Measurements from ENCODE around the gene VWDE. TPM values are rescaled to one million over a fixed set of nuclear protein-coding genes. Genes with fewer than 3 reads are reported as not detected.

Gene VWDE
- total and polyA plus RNA-seq, 2 of the 13 experiments (the other 11 are each of a cell fraction or from before 2014, with no cell fraction given): 0.12 to 0.27 TPM

- H3K27ac ChIP-seq (ENCODE audit: extremely low read length, insufficient read depth, low read length): no peak overlapping the region
- no peak for TF ChIP-seq ZNF256 (CRISPR knock-in tag; conservative IDR thresholded peaks at IDR 0.05)
- no peak for TF ChIP-seq ZNF136 (CRISPR knock-in tag; IDR thresholded peaks at IDR 0.05; ENCODE audit: low read depth)
- no peak for TF ChIP-seq ZNF589 (CRISPR knock-in tag; conservative IDR thresholded peaks at IDR 0.05)
- intact Hi-C loops (cut with micrococcal nuclease; ENCODE audit: unreplicated experiment): loop anchor here (5.0 kb wide), 1 partner anchor 483 kb away; no protein-coding TSS in a partner anchor
- CTCF ChIA-PET (ENCODE audit: low intra/inter-chr PET ratio, low total read pairs): interaction anchor here (2.6 kb wide), 1 partner anchor 253 kb away, joined by 42 read pairs; no protein-coding TSS in a partner anchor
- in situ Hi-C loops (cut with HindIII; ENCODE audit: extremely low pct_ligation_motif_present, low pct_unique_long_range_greater_than_20kb): loop anchor here (5.0 kb wide), 1 partner anchor 253 kb away; no protein-coding TSS in a partner anchor
- BruUV-seq (replicated peaks): no TSS peak
- no peak for ATAC-seq
- H3K79me2 ChIP-seq (ENCODE audit: insufficient read depth, low read length): no peaks in the 10 kb centered on the region
- whole genome bisulfite sequencing (ENCODE audit: low lambda C conversion rate): 40% methylated on average over 2 of the region's 2 CpGs
- no peak overlapping the region for H3K9ac ChIP-seq (ENCODE audit: insufficient read depth, low read depth, low read length)
- H4K20me1 ChIP-seq (ENCODE audit: insufficient read depth, low read length): no peaks in the 10 kb centered on the region
- H2AFZ ChIP-seq (ENCODE audit: low read length): no peak overlapping the region
- H3K9me3 ChIP-seq (ENCODE audit: low read length): no peaks in the 10 kb centered on the region
- POLR2A ChIA-PET: no interaction called here
- no peaks in the 10 kb centered on the region for H3K4me1 ChIP-seq (ENCODE audit: insufficient read depth, low read length)
- no peak overlapping the region for H3K4me3 ChIP-seq (replicated peaks in 1 of 3; ENCODE audit: insufficient read depth in 1 of 3, low read depth in 2 of 3, low read length in 3 of 3)
- H3K27me3 ChIP-seq (ENCODE audit: control insufficient read depth in 1 of 2, insufficient read depth in 2 of 2, low read length in 2 of 2): no peaks in the 10 kb centered on the region
- H3K36me3 ChIP-seq (replicated peaks in 1 of 2; ENCODE audit: control insufficient read depth in 1 of 2, insufficient read depth in 2 of 2, low read length in 2 of 2): no peaks in the 10 kb centered on the region
- DNase-seq (ENCODE audit: low spot score): no peak
- H3K4me2 ChIP-seq (ENCODE audit: low read depth, low read length): no peak overlapping the region
- no peak for FAIRE-seq
These were observed 83.3 kb downstream of the VWDE start for GRCh38 chr7:12320241-12320986.

GRCh38 chr7:12317675-12318074 lies 86.0 kb downstream of the VWDE start:
- Histone ChIP-seq H3K4me3 (replicated peaks in 1 of 3; ENCODE audit: insufficient read depth in 1 of 3, low read depth in 2 of 3, low read length in 3 of 3) (no peak overlapping the region), H3K9me3 (ENCODE audit: low read length) (no peaks in the 10 kb centered on the region), H3K36me3 (replicated peaks in 1 of 2; ENCODE audit: control insufficient read depth in 1 of 2, insufficient read depth in 2 of 2, low read length in 2 of 2) (no peaks in the 10 kb centered on the region), H3K79me2 (ENCODE audit: insufficient read depth, low read length) (no peaks in the 10 kb centered on the region), H3K27ac (ENCODE audit: extremely low read length, insufficient read depth, low read length) (no peak overlapping the region), H3K4me1 (ENCODE audit: insufficient read depth, low read length) (no peaks in the 10 kb centered on the region), H4K20me1 (ENCODE audit: insufficient read depth, low read length) (no peaks in the 10 kb centered on the region), H2AFZ (ENCODE audit: low read length) (no peak overlapping the region), H3K9ac (ENCODE audit: insufficient read depth, low read depth, low read length) (no peak overlapping the region), H3K4me2 (ENCODE audit: low read depth, low read length) (no peak overlapping the region), H3K27me3 (ENCODE audit: control insufficient read depth in 1 of 2, insufficient read depth in 2 of 2, low read length in 2 of 2) (no peaks in the 10 kb centered on the region)
- in situ Hi-C loops (cut with HindIII; ENCODE audit: extremely low pct_ligation_motif_present, low pct_unique_long_range_greater_than_20kb) (no loop called here), intact Hi-C loops (cut with micrococcal nuclease; ENCODE audit: unreplicated experiment) (no loop called here)
- TF ChIP-seq FOXK2 (IDR thresholded peaks at IDR 0.05) (no peak), RXRA (CRISPR knock-in tag; IDR thresholded peaks at IDR 0.05) (no peak), CERS6 (CRISPR knock-in tag; IDR thresholded peaks at IDR 0.05) (no peak), RNF2 (conservative IDR thresholded peaks at IDR 0.05; ENCODE audit: low read depth) (no peak), ZNF205 (CRISPR knock-in tag; IDR thresholded peaks at IDR 0.05) (no peak)
- FAIRE-seq (no peak), ATAC-seq (no peak), DNase-seq (ENCODE audit: low spot score) (no peak)
- POLR2A ChIA-PET: no interaction called here
- CTCF ChIA-PET (ENCODE audit: low intra/inter-chr PET ratio, low total read pairs): no interaction called here
- 47% methylated on average over 1 of the region's 1 CpG for WGBS (ENCODE audit: low lambda C conversion rate)
- BruUV-seq (replicated peaks): no TSS peak

Data from HepG2 (cell line).